HCT116 (cell line): Measurements from ENCODE around the gene INPP5B.

Source experiments
- CTCF ChIP-seq, 3 experiments: fragments of 200-600 bp in 1 of 3; sonication (generic) in 1 of 3; IDR thresholded peaks in 2 of 3; conservative IDR thresholded peaks in 1 of 3; 2 replicates each; pipeline ENCODE4 v1.5.1; 2012 to 2017; ENCODE audit warnings: low read depth in 2 of 3, low read length in 2 of 3, antibody characterized with exemption in 1 of 3, borderline replicate concordance in 1 of 3, control low read depth in 1 of 3, mild to moderate bottlenecking in 1 of 3, mixed read lengths in 1 of 3, mixed run types in 1 of 3, moderate library complexity in 1 of 3; ENCODE audit not compliant: insufficient read depth in 1 of 3
- EZH2 ChIP-seq: fragments of 200-600 bp; sonication (generic); IDR thresholded peaks from 2 replicates; pipeline ENCODE4 v1.6.1; 2017; ENCODE audit warnings: antibody characterized with exemption, mixed run types
- EZH2phosphoT487 ChIP-seq: fragments of 200-600 bp; IDR thresholded peaks from 2 replicates; pipeline ENCODE4 v1.6.1; 2018; ENCODE audit warnings: antibody characterized with exemption, borderline replicate concordance
- FOSL1 ChIP-seq: IDR thresholded peaks from 2 replicates; pipeline ENCODE4 v1.6.1; 2012; ENCODE audit warnings: low read depth
- JUND ChIP-seq: IDR thresholded peaks from 2 replicates; pipeline ENCODE4 v1.6.1; 2012
- MAX ChIP-seq: IDR thresholded peaks from 2 replicates; pipeline ENCODE4 v1.6.1; 2012
- POLR2AphosphoS5 ChIP-seq: IDR thresholded peaks from 2 replicates; pipeline ENCODE4 v1.6.1; 2011; ENCODE audit warnings: mild to moderate bottlenecking, low read depth, low read length, moderate library complexity
- SP1 ChIP-seq: IDR thresholded peaks from 2 replicates; pipeline ENCODE4 v1.6.1; 2012; ENCODE audit warnings: low read depth
- SRF ChIP-seq: IDR thresholded peaks from 2 replicates; pipeline ENCODE4 v1.6.1; 2012; ENCODE audit warnings: low read depth
- TCF7L2 ChIP-seq: IDR thresholded peaks from 2 replicates; pipeline ENCODE4 v1.7.0; 2011; ENCODE audit warnings: borderline replicate concordance, inconsistent platforms; ENCODE audit not compliant: insufficient read depth, insufficient read length; ENCODE audit errors: extremely low read depth
- ZFX ChIP-seq: fragments of 450-650 bp; IDR thresholded peaks from 2 replicates; pipeline ENCODE4 v1.6.1; 2017

GRCh38 chr1:37930246-37931101, 16.4 kb downstream of the INPP5B start:
- no peak for TF ChIP-seq TCF7L2
- TF ChIP-seq EZH2phosphoT487 = no peak
- TF ChIP-seq CTCF (IDR thresholded peaks at IDR 0.05 in 2 of 3, conservative IDR thresholded peaks at IDR 0.05 in 1 of 3; ENCODE audit: borderline replicate concordance in 1 of 3, insufficient read depth in 1 of 3, low read depth in 2 of 3, low read length in 2 of 3) = no peak
- TF ChIP-seq JUND = no peak
- no peak for TF ChIP-seq ZFX
- 0 out of 2 replicates have a peak, but pooled peaks have one; percentile 18 for TF ChIP-seq POLR2AphosphoS5
- no peak for TF ChIP-seq SP1
- no peak for TF ChIP-seq EZH2
- TF ChIP-seq SRF = no peak
- no peak for TF ChIP-seq MAX
- no peak for TF ChIP-seq FOSL1
